OCI-LY3 (cell line): ENCODE results near the gene KLHL40.

Source experiments
- CTCF ChIP-seq: fragments of 200-600, 300-600 bp; sonication (generic); IDR thresholded peaks from 2 replicates; pipeline ENCODE4 v1.5.1; 2014; ENCODE audit warnings: antibody characterized with exemption, low read length, low read depth
- EZH2phosphoT487 ChIP-seq: fragments of 200-600 bp; shearing (Covaris generic); IDR thresholded peaks from 2 replicates; pipeline ENCODE4 v1.6.1; 2018; ENCODE audit warnings: antibody characterized with exemption, mixed run types, low read depth

- TF ChIP-seq CTCF (no peak), EZH2phosphoT487 (no peak)
Observed at GRCh38 chr3:42658091-42658770, 27.1 kb upstream of the KLHL40 start.
